Spinal cord (tissue), 10 donors: ENCODE data around the gene CEP295NL. TPM values are rescaled to one million over a fixed set of nuclear protein-coding genes. Genes with fewer than 3 reads are reported as not detected.
"Not testable (repeated sequence)": the region's sequence is repeated elsewhere in the genome, so short reads cannot be mapped to it uniquely, and the experiment has no call there.

Experiments
- DNase-seq, 6 donors: peaks; one replicate each; pipeline versions ENCODE4 v3.0.0 to v3.0.0-alpha.2; 2013 to 2015; ENCODE audit warnings: low spot score in 6 of 6, low read depth in 4 of 6
- H3K27ac ChIP-seq: one replicate; pipeline ENCODE4 v1.5.1; 2013; ENCODE audit warnings: low read depth, low read length, control low read depth
- H3K27me3 ChIP-seq: one replicate; pipeline ENCODE4 v1.6.1; 2013; ENCODE audit warnings: low read length; ENCODE audit not compliant: control insufficient read depth, insufficient read depth
- H3K36me3 ChIP-seq: one replicate; pipeline ENCODE4 v1.6.1; 2013; ENCODE audit warnings: low read length; ENCODE audit not compliant: control insufficient read depth, insufficient read depth
- H3K4me1 ChIP-seq: one replicate; pipeline ENCODE4 v1.6.1; 2013; ENCODE audit warnings: low read length; ENCODE audit not compliant: control insufficient read depth, insufficient read depth
- H3K4me3 ChIP-seq: one replicate; pipeline ENCODE4 v1.5.1; 2013; ENCODE audit warnings: low read depth, low read length, control low read depth
- H3K9me3 ChIP-seq: one replicate; pipeline ENCODE4 v1.6.1; 2013; ENCODE audit warnings: low read length; ENCODE audit not compliant: control insufficient read depth, insufficient read depth
- WGBS: methylation state at CpG from one replicate; pipeline ENCODE4 v1.1.5; 2013; ENCODE audit warnings: missing lambda C conversion rate; ENCODE audit not compliant: insufficient coverage; 5-methylcytosine and 5-hydroxymethylcytosine counted together
- polyA plus RNA-seq, 2 donors: library from polyadenylated mRNA; unstranded; fragments of 120-200 nt; gene quantifications; one replicate each; pipeline ENCODE4 v1.2.1, GENCODE V29; 2013; ENCODE audit not compliant: insufficient read length in 2 of 2
- total RNA-seq, 2 donors: library from RNA; depleted of rRNA in 1 of 2; stranded (reverse); fragments of 120-200 nt in 1 of 2; fragments of >200 nt in 1 of 2; gene quantifications; one replicate each; pipeline versions ENCODE4 v1.2.3 to v1.2.4, GENCODE V29; 2013 to 2014
- donor health status: healthy.

Gene CEP295NL
- total and polyA plus RNA-seq, 4 donors, result 0.27 to 3.3 (median 3.1) TPM

- DNase-seq, result no peak
- no peaks in the 10 kb centered on the region for H3K9me3 ChIP-seq
- H3K27me3 ChIP-seq, result no peaks in the 10 kb centered on the region
- WGBS, result 85% methylated on average over 6 of the region's 11 CpGs
- H3K36me3 ChIP-seq, result peaks cover 9% of the 10 kb centered on the region
- no peak overlapping the region for H3K27ac ChIP-seq
- no peak overlapping the region for H3K4me3 ChIP-seq
- H3K4me1 ChIP-seq, result peaks cover 20% of the 10 kb centered on the region
Observed at GRCh38 chr17:78910497-78911284, 7.7 kb upstream of the CEP295NL start.

GRCh38 chr17:78908426-78908825, 5.4 kb upstream of the CEP295NL start:
- H3K36me3 ChIP-seq, result peaks cover 17% of the 10 kb centered on the region
- H3K4me3 ChIP-seq, result no peak overlapping the region
- 61% methylated on average over 2 of the region's 4 CpGs for WGBS
- peaks cover 21% of the 10 kb centered on the region for H3K4me1 ChIP-seq
- H3K9me3 ChIP-seq, result no peaks in the 10 kb centered on the region
- no peak overlapping the region for H3K27ac ChIP-seq
- no peaks in the 10 kb centered on the region for H3K27me3 ChIP-seq
- DNase-seq, result no peak

GRCh38 chr17:78905541-78905940, 2.5 kb upstream of the CEP295NL start:
- peak in 1 of 6 donors; percentile 64 for DNase-seq
- Histone ChIP-seq H3K27ac (no peak overlapping the region), H3K36me3 (peaks cover 34% of the 10 kb centered on the region), H3K9me3 (no peaks in the 10 kb centered on the region), H3K27me3 (no peaks in the 10 kb centered on the region), H3K4me3 (no peak overlapping the region), H3K4me1 (peaks cover 23% of the 10 kb centered on the region)
- WGBS, result 65% methylated on average over 6 of the region's 7 CpGs

GRCh38 chr17:78905116-78905515, 2.1 kb upstream of the CEP295NL start:
- no peaks in the 10 kb centered on the region for H3K9me3 ChIP-seq
- peaks cover 24% of the 10 kb centered on the region for H3K4me1 ChIP-seq
- DNase-seq, result no peak
- H3K36me3 ChIP-seq, result peaks cover 34% of the 10 kb centered on the region
- H3K27ac ChIP-seq, result no peak overlapping the region
- WGBS, result 76% methylated on average over 2 of the region's 6 CpGs
- no peak overlapping the region for H3K4me3 ChIP-seq
- no peaks in the 10 kb centered on the region for H3K27me3 ChIP-seq

GRCh38 chr17:78904371-78904770, 1.4 kb upstream of the CEP295NL start:
- no peak for DNase-seq
- peaks cover 29% of the 10 kb centered on the region for H3K4me1 ChIP-seq
- H3K9me3 ChIP-seq, result no peaks in the 10 kb centered on the region
- WGBS, result 94% methylated on average over 4 of the region's 9 CpGs
- no peak overlapping the region for H3K27ac ChIP-seq
- H3K36me3 ChIP-seq, result peaks cover 32% of the 10 kb centered on the region
- no peaks in the 10 kb centered on the region for H3K27me3 ChIP-seq
- H3K4me3 ChIP-seq, result no peak overlapping the region

GRCh38 chr17:78902231-78902630, 770 bp downstream of the CEP295NL start:
- DNase-seq, H3K4me3 ChIP-seq, H3K27ac ChIP-seq, H3K9me3 ChIP-seq, H3K27me3 ChIP-seq: not testable (repeated sequence)
- 78% methylated on average over 4 of the region's 8 CpGs for WGBS
- Histone ChIP-seq H3K4me1 (peaks cover 39% of the 10 kb centered on the region), H3K36me3 (peaks cover 42% of the 10 kb centered on the region)

- Histone ChIP-seq H3K4me1 (peaks cover 44% of the 10 kb centered on the region), H3K27ac (no peak overlapping the region), H3K9me3 (no peaks in the 10 kb centered on the region), H3K4me3 (no peak overlapping the region), H3K27me3 (no peaks in the 10 kb centered on the region), H3K36me3 (peaks cover 46% of the 10 kb centered on the region)
- no peak for DNase-seq
- 96% methylated on average over 7 of the region's 10 CpGs for WGBS
Observed at GRCh38 chr17:78901806-78902205, 1.2 kb downstream of the CEP295NL start.

- peaks cover 54% of the 10 kb centered on the region for H3K4me1 ChIP-seq
- H3K27me3 ChIP-seq, result no peaks in the 10 kb centered on the region
- H3K36me3 ChIP-seq, result peaks cover 49% of the 10 kb centered on the region
- DNase-seq, result no peak
- 89% methylated on average over 29 of the region's 29 CpGs for WGBS
- H3K9me3 ChIP-seq, result no peaks in the 10 kb centered on the region
- no peak overlapping the region for H3K27ac ChIP-seq
- H3K4me3 ChIP-seq, result no peak overlapping the region
Observed at GRCh38 chr17:78900816-78901215, 2.2 kb downstream of the CEP295NL start.

GRCh38 chr17:78899361-78900260, 3.4 kb downstream of the CEP295NL start:
- DNase-seq, result peak in 1 of 6 donors; percentile 32
- H3K27me3 ChIP-seq, result no peaks in the 10 kb centered on the region
- H3K4me3 ChIP-seq, result no peak overlapping the region
- peak overlapping the region; percentile 49 for H3K27ac ChIP-seq
- 31% methylated on average over 11 of the region's 18 CpGs for WGBS
- peaks cover 49% of the 10 kb centered on the region for H3K36me3 ChIP-seq
- peaks cover 54% of the 10 kb centered on the region for H3K4me1 ChIP-seq
- H3K9me3 ChIP-seq, result no peaks in the 10 kb centered on the region
